HepG2 (cell line): ENCODE measurements around the gene MOGAT3. TPM values are rescaled to one million over a fixed set of nuclear protein-coding genes. Genes with fewer than 3 reads are reported as not detected.

ENCODE experiments used
- FOXA3 ChIP-seq: IDR thresholded peaks from 2 replicates; pipeline ENCODE4 v1.6.1; 2016; ENCODE audit warnings: missing genetic modification reagents, missing compliant biosample characterization
- GTF3A ChIP-seq: sonication (generic); formaldehyde crosslinking; conservative IDR thresholded peaks from 2 replicates; pipeline ENCODE4 v1.4.0; 2020; ENCODE audit warnings: mild to moderate bottlenecking, missing genetic modification reagents
- HHEX ChIP-seq: IDR thresholded peaks from 2 replicates; pipeline ENCODE4 v1.6.1; 2016; ENCODE audit warnings: control low read depth
- KAT2B ChIP-seq: fragments of 150-350 bp; IDR thresholded peaks from 2 replicates; pipeline ENCODE4 v1.6.1; 2014; ENCODE audit warnings: low read depth, low read length, borderline replicate concordance
- MEIS1 ChIP-seq: sonication (generic); formaldehyde crosslinking; IDR thresholded peaks from 2 replicates; pipeline ENCODE4 v1.9.0; 2021; ENCODE audit warnings: mild to moderate bottlenecking, missing genetic modification reagents, moderate library complexity, borderline replicate concordance
- MZF1 ChIP-seq: sonication (generic); formaldehyde crosslinking; IDR thresholded peaks from 2 replicates; pipeline ENCODE4 v1.8.1; 2023; ENCODE audit warnings: mild to moderate bottlenecking, missing genetic modification reagents, borderline replicate concordance
- NCOA1 ChIP-seq: sonication (generic); formaldehyde crosslinking; IDR thresholded peaks from 2 replicates; pipeline ENCODE4 v1.9.0; 2021; ENCODE audit warnings: missing genetic modification reagents
- RAD51 ChIP-seq: fragments of 450-650 bp; IDR thresholded peaks from 2 replicates; pipeline ENCODE4 v1.6.1; 2016; ENCODE audit warnings: borderline replicate concordance
- SPEN ChIP-seq: sonication (generic); formaldehyde crosslinking; IDR thresholded peaks from 2 replicates; pipeline ENCODE4 v1.5.1; 2020; ENCODE audit warnings: low read depth, mild to moderate bottlenecking, missing genetic modification reagents
- SRSF1 ChIP-seq: fragments of 200-400 bp; formaldehyde crosslinking; optimal IDR thresholded peaks from 2 replicates; pipeline ENCODE3; 2017; ENCODE audit warnings: mild to moderate bottlenecking, low read depth, low read length, moderate library complexity
- TBP ChIP-seq: sonication (generic); formaldehyde crosslinking; IDR thresholded peaks from 2 replicates; pipeline ENCODE4 v1.5.0; 2020; ENCODE audit warnings: missing genetic modification reagents
- YEATS4 ChIP-seq: sonication (generic); formaldehyde crosslinking; IDR thresholded peaks from 2 replicates; pipeline ENCODE4 v1.4.0; 2020; ENCODE audit warnings: missing genetic modification reagents, borderline replicate concordance
- ZFP82 ChIP-seq: sonication (generic); formaldehyde crosslinking; IDR thresholded peaks from 2 replicates; pipeline ENCODE4 v1.5.1; 2020; ENCODE audit warnings: mild to moderate bottlenecking, missing genetic modification reagents, borderline replicate concordance
- ZNF276 ChIP-seq: sonication (generic); formaldehyde crosslinking; IDR thresholded peaks from 2 replicates; pipeline ENCODE4 v1.4.0; 2020; ENCODE audit warnings: mild to moderate bottlenecking, low read depth, missing genetic modification reagents
- ZNF777 ChIP-seq: sonication (generic); formaldehyde crosslinking; IDR thresholded peaks from 2 replicates; pipeline ENCODE4 v1.4.0; 2020; ENCODE audit warnings: missing genetic modification reagents
- ZSCAN22 ChIP-seq: sonication (generic); formaldehyde crosslinking; IDR thresholded peaks from 2 replicates; pipeline ENCODE4 v1.4.0; 2020; ENCODE audit warnings: mild to moderate bottlenecking, missing genetic modification reagents
- polyA plus RNA-seq, 8 experiments: library from polyadenylated mRNA; depleted of rRNA in 3 of 8; stranded (reverse) in 7 of 8; unstranded in 1 of 8; fragments of >200 nt; fragmentation: Illumina TruSeq in 4 of 8; extraction: Trizol in 4 of 8; gene quantifications; 2 replicates each; pipeline versions ENCODE4 v1.2.1 to v1.2.3, GENCODE V29; 2011 to 2016; ENCODE audit warnings: low read depth in 4 of 8, missing spikeins in 1 of 8, mixed read lengths in 1 of 8; ENCODE audit not compliant: insufficient read depth in 1 of 8
- total RNA-seq, 5 experiments: library from RNA; depleted of rRNA; stranded (reverse); fragments of >200 nt; fragmentation: Illumina TruSeq; extraction: Trizol; gene quantifications; 2 replicates each; pipeline ENCODE4 v1.2.3, GENCODE V29; 2016; ENCODE audit warnings: low read depth in 1 of 5
- TF ChIP-seq, protein P1 (sequence below): sonication (generic); formaldehyde crosslinking; IDR thresholded peaks from 2 replicates; pipeline ENCODE4 v1.4.0; 2020; ENCODE audit warnings: missing genetic modification reagents; ENCODE audit errors: not compliant biosample characterization
- TF ChIP-seq, protein P2 (sequence below): sonication (generic); formaldehyde crosslinking; IDR thresholded peaks from 2 replicates; pipeline ENCODE4 v1.4.0; 2020; ENCODE audit warnings: missing genetic modification reagents, mild to moderate bottlenecking, borderline replicate concordance
- TF ChIP-seq, protein P3 (sequence below): sonication (generic); formaldehyde crosslinking; IDR thresholded peaks from 2 replicates; pipeline ENCODE4 v1.5.0; 2020; ENCODE audit warnings: mild to moderate bottlenecking, missing genetic modification reagents

MOGAT3 gene
- total and polyA plus RNA-seq, 2 of the 13 experiments (the other 11 are each of a cell fraction or from before 2014, with no cell fraction given): 22.5 to 30.5 TPM

DNA sequence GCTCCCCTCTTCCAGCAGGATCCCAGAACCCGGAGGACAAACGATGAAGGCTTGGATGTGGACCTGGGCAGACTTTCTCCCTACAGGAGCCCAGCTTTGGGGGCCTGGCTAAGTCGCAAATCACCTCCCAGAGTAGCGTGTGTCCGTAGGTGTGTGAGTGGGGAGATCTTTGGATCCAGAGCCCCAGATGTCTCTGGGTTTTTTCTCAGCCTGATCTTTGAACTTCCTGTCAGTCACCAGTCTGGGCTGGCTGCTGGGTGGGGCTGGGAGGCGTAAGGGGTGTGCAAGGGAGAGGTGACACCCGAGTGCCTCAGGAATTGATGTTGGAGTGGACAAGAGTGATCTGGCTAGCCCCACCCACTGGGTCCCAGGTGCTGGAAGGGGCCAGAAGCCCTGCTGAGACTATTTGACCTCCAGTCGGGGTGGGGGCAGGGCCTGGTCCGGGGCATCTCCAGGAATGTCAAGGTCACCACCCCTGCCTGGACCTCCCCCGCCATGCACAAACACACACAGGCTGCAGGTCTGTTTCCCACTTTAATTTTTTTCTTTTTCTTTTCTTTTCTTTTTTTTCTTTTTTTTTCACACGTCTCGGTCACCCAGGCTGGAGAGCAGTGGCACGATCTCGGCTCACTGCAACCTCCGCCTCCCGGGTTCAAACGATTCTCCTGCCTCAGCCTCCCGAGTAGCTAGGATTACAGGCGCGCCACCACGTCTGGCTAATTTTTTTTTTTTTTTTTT lies at the start of gene MOGAT3 (continued):
- no peak for TF ChIP-seq ZSCAN22
- TF ChIP-seq FOXA3 (CRISPR knock-in tag): peak; percentile 75
- no peak for TF ChIP-seq NCOA1
- no peak for TF ChIP-seq TBP (CRISPR knock-in tag)
- no peak for TF ChIP-seq ZNF777 (CRISPR knock-in tag)
- peak; percentile 55; the same call in 1 of the 2 replicates for TF ChIP-seq YEATS4 (CRISPR knock-in tag)
- TF ChIP-seq KAT2B: no peak
- TF ChIP-seq, protein P1, sequence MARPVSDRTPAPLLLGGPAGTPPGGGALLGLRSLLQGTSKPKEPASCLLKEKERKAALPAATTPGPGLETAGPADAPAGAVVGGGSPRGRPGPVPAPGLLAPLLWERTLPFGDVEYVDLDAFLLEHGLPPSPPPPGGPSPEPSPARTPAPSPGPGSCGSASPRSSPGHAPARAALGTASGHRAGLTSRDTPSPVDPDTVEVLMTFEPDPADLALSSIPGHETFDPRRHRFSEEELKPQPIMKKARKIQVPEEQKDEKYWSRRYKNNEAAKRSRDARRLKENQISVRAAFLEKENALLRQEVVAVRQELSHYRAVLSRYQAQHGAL: no peak
- peak; percentile 45 for TF ChIP-seq SRSF1
- peak; percentile 61; the same call in 1 of the 2 replicates for TF ChIP-seq HHEX (CRISPR knock-in tag)
- TF ChIP-seq MZF1 (CRISPR knock-in tag): no peak
- peak; percentile 24; the same call in 1 of the 2 replicates for TF ChIP-seq ZFP82 (CRISPR knock-in tag)
- no peak for TF ChIP-seq ZNF276
- TF ChIP-seq MEIS1 (CRISPR knock-in tag): peak; percentile 91
- peak; percentile 76; the same call in 1 of the 2 replicates for TF ChIP-seq SPEN
- TF ChIP-seq GTF3A: no peak
- TF ChIP-seq, protein P2, sequence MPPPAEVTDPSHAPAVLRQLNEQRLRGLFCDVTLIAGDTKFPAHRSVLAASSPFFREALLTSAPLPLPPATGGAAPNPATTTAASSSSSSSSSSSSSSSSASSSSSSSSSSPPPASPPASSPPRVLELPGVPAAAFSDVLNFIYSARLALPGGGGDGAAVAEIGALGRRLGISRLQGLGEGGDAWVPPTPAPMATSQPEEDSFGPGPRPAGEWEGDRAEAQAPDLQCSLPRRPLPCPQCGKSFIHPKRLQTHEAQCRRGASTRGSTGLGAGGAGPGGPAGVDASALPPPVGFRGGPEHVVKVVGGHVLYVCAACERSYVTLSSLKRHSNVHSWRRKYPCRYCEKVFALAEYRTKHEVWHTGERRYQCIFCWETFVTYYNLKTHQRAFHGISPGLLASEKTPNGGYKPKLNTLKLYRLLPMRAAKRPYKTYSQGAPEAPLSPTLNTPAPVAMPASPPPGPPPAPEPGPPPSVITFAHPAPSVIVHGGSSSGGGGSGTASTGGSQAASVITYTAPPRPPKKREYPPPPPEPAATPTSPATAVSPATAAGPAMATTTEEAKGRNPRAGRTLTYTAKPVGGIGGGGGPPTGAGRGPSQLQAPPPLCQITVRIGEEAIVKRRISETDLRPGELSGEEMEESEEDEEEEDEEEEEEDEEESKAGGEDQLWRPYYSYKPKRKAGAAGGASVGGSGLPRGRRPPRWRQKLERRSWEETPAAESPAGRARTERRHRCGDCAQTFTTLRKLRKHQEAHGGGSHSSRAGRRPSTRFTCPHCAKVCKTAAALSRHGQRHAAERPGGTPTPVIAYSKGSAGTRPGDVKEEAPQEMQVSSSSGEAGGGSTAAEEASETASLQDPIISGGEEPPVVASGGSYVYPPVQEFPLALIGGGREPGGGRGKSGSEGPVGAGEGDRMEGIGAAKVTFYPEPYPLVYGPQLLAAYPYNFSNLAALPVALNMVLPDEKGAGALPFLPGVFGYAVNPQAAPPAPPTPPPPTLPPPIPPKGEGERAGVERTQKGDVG (CRISPR knock-in tag): no peak
- TF ChIP-seq, protein P3, sequence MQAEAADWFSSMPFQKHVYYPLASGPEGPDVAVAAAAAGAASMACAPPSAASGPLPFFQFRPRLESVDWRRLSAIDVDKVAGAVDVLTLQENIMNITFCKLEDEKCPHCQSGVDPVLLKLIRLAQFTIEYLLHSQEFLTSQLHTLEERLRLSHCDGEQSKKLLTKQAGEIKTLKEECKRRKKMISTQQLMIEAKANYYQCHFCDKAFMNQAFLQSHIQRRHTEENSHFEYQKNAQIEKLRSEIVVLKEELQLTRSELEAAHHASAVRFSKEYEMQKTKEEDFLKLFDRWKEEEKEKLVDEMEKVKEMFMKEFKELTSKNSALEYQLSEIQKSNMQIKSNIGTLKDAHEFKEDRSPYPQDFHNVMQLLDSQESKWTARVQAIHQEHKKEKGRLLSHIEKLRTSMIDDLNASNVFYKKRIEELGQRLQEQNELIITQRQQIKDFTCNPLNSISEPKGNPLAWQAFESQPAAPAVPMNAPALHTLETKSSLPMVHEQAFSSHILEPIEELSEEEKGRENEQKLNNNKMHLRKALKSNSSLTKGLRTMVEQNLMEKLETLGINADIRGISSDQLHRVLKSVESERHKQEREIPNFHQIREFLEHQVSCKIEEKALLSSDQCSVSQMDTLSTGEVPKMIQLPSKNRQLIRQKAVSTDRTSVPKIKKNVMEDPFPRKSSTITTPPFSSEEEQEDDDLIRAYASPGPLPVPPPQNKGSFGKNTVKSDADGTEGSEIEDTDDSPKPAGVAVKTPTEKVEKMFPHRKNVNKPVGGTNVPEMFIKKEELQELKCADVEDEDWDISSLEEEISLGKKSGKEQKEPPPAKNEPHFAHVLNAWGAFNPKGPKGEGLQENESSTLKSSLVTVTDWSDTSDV (CRISPR knock-in tag): no peak
- no peak for TF ChIP-seq RAD51
